HG03139 (cell line): Measurements from ENCODE around the gene MYH4.

ENCODE experiments used
- ATAC-seq: cut with Tn5 transposase; IDR thresholded peaks from one replicate; pipeline ENCODE4 v1.9.1; 2021; ENCODE audit not compliant: unreplicated experiment

The MYH4 gene

GRCh38 chr17:10421900-10422542 lies 47.3 kb downstream of the MYH4 start, which contains the start of gene MYH8:
TSS of gene MYH8 (minus strand) at chr17:10421950. CDS start at chr17:10420227, 1,723 bp downstream.
- no peak for ATAC-seq

GRCh38 chr17:10421211-10421610 lies 48.1 kb downstream of the MYH4 start:
- ATAC-seq = no peak

GRCh38 chr17:10420811-10421210 lies 48.5 kb downstream of the MYH4 start:
- ATAC-seq = no peak

- ATAC-seq = no peak
Measured at GRCh38 chr17:10417431-10417830, 51.9 kb downstream of the MYH4 start.

- ATAC-seq = no peak
Measured at GRCh38 chr17:10415161-10415560, 54.2 kb downstream of the MYH4 start.

- no peak for ATAC-seq
Measured at GRCh38 chr17:10403589-10403988, 65.8 kb downstream of the MYH4 start.

GRCh38 chr17:10398352-10398751 lies 71.0 kb downstream of the MYH4 start:
- no peak for ATAC-seq

- ATAC-seq = no peak
Measured at GRCh38 chr17:10396524-10397163, 72.7 kb downstream of the MYH4 start.

- ATAC-seq = no peak
Measured at GRCh38 chr17:10394201-10394887, 75.0 kb downstream of the MYH4 start.
